GM12878 (cell line): ENCODE data around the gene NTRK3. TPM values are rescaled to one million over a fixed set of nuclear protein-coding genes. Genes with fewer than 3 reads are reported as not detected.

ENCODE experiments used
- ATAC-seq: fragments of 200-7000 bp; cut with Tn5 transposase; 3 replicates; pipeline ENCODE4 v1.9.1; 2020; ENCODE audit warnings: mild to moderate bottlenecking, moderate library complexity
- BruUV-seq: library from RNA; stranded (reverse); fragments of 400-500 nt; replicated peaks from 2 replicates; lab custom pipeline; 2021; lab: Mats Ljungman, UMichigan
- CTCF ChIA-PET: fragments of 300-600 bp; sonication (Branson Sonifier 250); formaldehyde crosslinking; extraction: SDS; loops from one replicate; lab custom pipeline; 2021; ENCODE audit warnings: inconsistent platforms; lab: Yijun Ruan, JAX
- POLR2A ChIA-PET: fragments of 350-600 bp; formaldehyde crosslinking; extraction: SDS; loops from one replicate; lab custom pipeline; 2021; ENCODE audit warnings: inconsistent platforms; lab: Charles Lee
- RAD21 ChIA-PET: fragments of 300-600 bp; sonication (Branson Sonifier 250); formaldehyde crosslinking; loops from one replicate; lab custom pipeline; 2023; ENCODE audit warnings: antibody characterized with exemption; ENCODE audit not compliant: unreplicated experiment; lab: Charles Lee
- SMC1A ChIA-PET: fragments of 300-600 bp; sonication (Branson Sonifier 250); formaldehyde crosslinking; loops from one replicate; lab custom pipeline; 2023; ENCODE audit not compliant: unreplicated experiment, uncharacterized antibody; lab: Charles Lee
- DNase-seq: peaks from one replicate; pipeline ENCODE4 v3.0.0-alpha.2; 2011; ENCODE audit warnings: low read depth, low spot score
- FAIRE-seq: peaks from 3 replicates; lab custom pipeline; 2011; peaks lifted over from hg19 to GRCh38; lab: Jason Lieb, UNC
- H2AFZ ChIP-seq: 2 replicates; pipeline ENCODE4 v1.6.0; 2011; ENCODE audit warnings: low read depth, low read length, control low read depth; ENCODE audit not compliant: control insufficient read depth
- H3K27ac ChIP-seq: 2 replicates; pipeline ENCODE4 v1.5.1; 2011; ENCODE audit warnings: control low read depth; ENCODE audit not compliant: control insufficient read depth, insufficient read depth
- H3K27me3 ChIP-seq, 2 experiments: replicated peaks in 1 of 2; 2 replicates each; pipeline versions ENCODE4 v1.6.0 to v1.6.1; 2011; ENCODE audit warnings: low read length in 1 of 2; ENCODE audit not compliant: control insufficient read depth in 2 of 2, insufficient read depth in 2 of 2
- H3K36me3 ChIP-seq, 2 experiments: 2 replicates each; pipeline ENCODE4 v1.5.1; 2011; ENCODE audit warnings: low read length in 1 of 2; ENCODE audit not compliant: control insufficient read depth in 2 of 2, insufficient read depth in 2 of 2
- H3K4me1 ChIP-seq: 2 replicates; pipeline ENCODE4 v1.6.1; 2011; ENCODE audit warnings: mild to moderate bottlenecking, low read length, moderate library complexity, mixed read lengths; ENCODE audit not compliant: control insufficient read depth, insufficient read depth
- H3K4me2 ChIP-seq: 2 replicates; pipeline ENCODE4 v1.6.0; 2011; ENCODE audit warnings: control low read depth; ENCODE audit not compliant: control insufficient read depth, insufficient read depth
- H3K4me3 ChIP-seq: fragments of 200-600 bp; sonication (generic); 2 replicates; pipeline ENCODE4 v1.5.1; 2016
- H3K79me2 ChIP-seq: 2 replicates; pipeline ENCODE4 v1.6.0; 2011; ENCODE audit warnings: low read length; ENCODE audit not compliant: control insufficient read depth, insufficient read depth
- H3K9ac ChIP-seq: 2 replicates; pipeline ENCODE4 v1.8.0; 2011; ENCODE audit warnings: low read length, control low read depth, mixed read lengths; ENCODE audit not compliant: control insufficient read depth, insufficient read depth
- H3K9me3 ChIP-seq: replicated peaks from 3 replicates; pipeline ENCODE4 v1.5.1; 2011; ENCODE audit warnings: mild to moderate bottlenecking, low read length; ENCODE audit not compliant: control insufficient read depth, insufficient read depth
- H4K20me1 ChIP-seq: 2 replicates; pipeline ENCODE4 v1.6.0; 2011; ENCODE audit not compliant: control insufficient read depth, insufficient read depth
- ETV6 ChIP-seq, 2 experiments: fragments of 450-650 bp in 1 of 2; IDR thresholded peaks in 1 of 2; conservative IDR thresholded peaks in 1 of 2; 2 replicates each; pipeline ENCODE4 v1.6.1; 2014; ENCODE audit warnings: antibody characterized with exemption in 1 of 2, borderline replicate concordance in 1 of 2, low read depth in 1 of 2, mild to moderate bottlenecking in 1 of 2, moderate library complexity in 1 of 2
- FOS ChIP-seq: IDR thresholded peaks from 3 replicates; pipeline ENCODE4 v1.6.1; 2011; ENCODE audit warnings: borderline replicate concordance; ENCODE audit not compliant: insufficient read length; ENCODE audit errors: extremely low read depth
- MXI1 ChIP-seq: fragments of 150-350 bp; IDR thresholded peaks from 2 replicates; pipeline ENCODE4 v1.6.1; 2011; ENCODE audit warnings: low read depth, mild to moderate bottlenecking, inconsistent platforms, low read length, improper control_type of control experiment
- RAD21 ChIP-seq: IDR thresholded peaks from 2 replicates; pipeline ENCODE4 v1.6.1; 2011; ENCODE audit warnings: mild to moderate bottlenecking, low read depth, low read length, moderate library complexity; ENCODE audit not compliant: insufficient read depth
- ZBED1 ChIP-seq: IDR thresholded peaks from 2 replicates; pipeline ENCODE4 v1.6.1; 2016; ENCODE audit warnings: borderline replicate concordance
- WGBS: methylation state at CpG from one replicate; pipeline ENCODE4 v1.1.6; 2016; ENCODE audit warnings: low lambda C conversion rate; ENCODE audit not compliant: insufficient replicate concordance, insufficient coverage; ENCODE audit errors: missing lambda C conversion rate; 5-methylcytosine and 5-hydroxymethylcytosine counted together
- in situ Hi-C: fragments of 300-500 bp; cut with MboI; formaldehyde crosslinking; loops from 9 replicates; pipeline ENCODE4 v1.14.3; 2018; ENCODE audit warnings: mixed read lengths
- intact Hi-C: fragments of 100-400 bp; cut with micrococcal nuclease; formaldehyde crosslinking; loops from one replicate; pipeline ENCODE4 v1.14.2; 2022; ENCODE audit not compliant: unreplicated experiment
- polyA plus RNA-seq, 11 experiments: library from polyadenylated mRNA; depleted of rRNA in 4 of 11; unstranded in 6 of 11; stranded (reverse) in 5 of 11; fragments of >200 nt; fragmentation: Nextera tagmentation in 4 of 11; fragmentation: Illumina TruSeq in 1 of 11; extraction: Ambion mirVana in 4 of 11; extraction: Trizol in 1 of 11; gene quantifications; 1 replicate in 1 of 11; 2 replicates in 10 of 11; pipeline versions ENCODE4 v1.2.1 to v1.2.3, GENCODE V29; 2011 to 2016; ENCODE audit warnings: inconsistent platforms in 2 of 11, missing spikeins in 2 of 11, low read depth in 1 of 11
- total RNA-seq, 4 experiments: library from RNA; depleted of rRNA in 3 of 4; stranded (reverse); fragments of >200 nt in 3 of 4; fragmentation: Illumina TruSeq in 1 of 4; extraction: Trizol in 1 of 4; gene quantifications; 2 replicates each; pipeline versions ENCODE4 v1.2.1 to v1.2.3, GENCODE V29; 2013 to 2021
- TF ChIP-seq, protein P1 (sequence below): fragments of 450-650 bp; IDR thresholded peaks from 2 replicates; pipeline ENCODE4 v1.6.1; 2017; ENCODE audit warnings: mild to moderate bottlenecking, moderate library complexity

The NTRK3 gene
- total and polyA plus RNA-seq, 10 of the 15 experiments (the other 5 are each of a cell fraction or from before 2014, with no cell fraction given) = not detected

DNA sequence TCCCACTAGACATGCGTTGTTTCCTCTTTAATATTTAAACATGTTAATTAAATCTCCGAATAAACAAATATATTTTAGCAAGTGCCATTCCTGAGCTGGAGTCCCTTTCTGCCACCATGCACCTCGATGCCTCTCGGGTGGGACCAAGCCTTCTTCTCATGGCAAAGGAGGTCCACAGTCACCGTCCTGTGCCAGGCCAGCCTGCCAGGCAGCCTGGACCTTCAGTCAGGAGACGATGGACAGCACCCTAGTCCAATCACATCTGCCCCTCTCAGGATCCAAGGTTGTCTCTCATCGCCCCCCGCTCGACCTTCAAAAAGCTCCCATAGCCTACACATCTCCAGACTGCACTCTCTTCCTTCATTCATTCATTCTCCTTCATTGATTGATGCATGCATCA is 22.6 kb downstream of the NTRK3 start (continued):
- TF ChIP-seq, protein P1, sequence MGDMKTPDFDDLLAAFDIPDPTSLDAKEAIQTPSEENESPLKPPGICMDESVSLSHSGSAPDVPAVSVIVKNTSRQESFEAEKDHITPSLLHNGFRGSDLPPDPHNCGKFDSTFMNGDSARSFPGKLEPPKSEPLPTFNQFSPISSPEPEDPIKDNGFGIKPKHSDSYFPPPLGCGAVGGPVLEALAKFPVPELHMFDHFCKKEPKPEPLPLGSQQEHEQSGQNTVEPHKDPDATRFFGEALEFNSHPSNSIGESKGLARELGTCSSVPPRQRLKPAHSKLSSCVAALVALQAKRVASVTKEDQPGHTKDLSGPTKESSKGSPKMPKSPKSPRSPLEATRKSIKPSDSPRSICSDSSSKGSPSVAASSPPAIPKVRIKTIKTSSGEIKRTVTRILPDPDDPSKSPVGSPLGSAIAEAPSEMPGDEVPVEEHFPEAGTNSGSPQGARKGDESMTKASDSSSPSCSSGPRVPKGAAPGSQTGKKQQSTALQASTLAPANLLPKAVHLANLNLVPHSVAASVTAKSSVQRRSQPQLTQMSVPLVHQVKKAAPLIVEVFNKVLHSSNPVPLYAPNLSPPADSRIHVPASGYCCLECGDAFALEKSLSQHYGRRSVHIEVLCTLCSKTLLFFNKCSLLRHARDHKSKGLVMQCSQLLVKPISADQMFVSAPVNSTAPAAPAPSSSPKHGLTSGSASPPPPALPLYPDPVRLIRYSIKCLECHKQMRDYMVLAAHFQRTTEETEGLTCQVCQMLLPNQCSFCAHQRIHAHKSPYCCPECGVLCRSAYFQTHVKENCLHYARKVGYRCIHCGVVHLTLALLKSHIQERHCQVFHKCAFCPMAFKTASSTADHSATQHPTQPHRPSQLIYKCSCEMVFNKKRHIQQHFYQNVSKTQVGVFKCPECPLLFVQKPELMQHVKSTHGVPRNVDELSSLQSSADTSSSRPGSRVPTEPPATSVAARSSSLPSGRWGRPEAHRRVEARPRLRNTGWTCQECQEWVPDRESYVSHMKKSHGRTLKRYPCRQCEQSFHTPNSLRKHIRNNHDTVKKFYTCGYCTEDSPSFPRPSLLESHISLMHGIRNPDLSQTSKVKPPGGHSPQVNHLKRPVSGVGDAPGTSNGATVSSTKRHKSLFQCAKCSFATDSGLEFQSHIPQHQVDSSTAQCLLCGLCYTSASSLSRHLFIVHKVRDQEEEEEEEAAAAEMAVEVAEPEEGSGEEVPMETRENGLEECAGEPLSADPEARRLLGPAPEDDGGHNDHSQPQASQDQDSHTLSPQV = no peak
- TF ChIP-seq FOS (no peak), ETV6 (conservative IDR thresholded peaks at IDR 0.05 in 1 of 2, IDR thresholded peaks at IDR 0.05 in 1 of 2; ENCODE audit: borderline replicate concordance in 1 of 2, low read depth in 1 of 2) (no peak), MXI1 (no peak)
- TF ChIP-seq, all 136 proteins: peak for 0

DNA sequence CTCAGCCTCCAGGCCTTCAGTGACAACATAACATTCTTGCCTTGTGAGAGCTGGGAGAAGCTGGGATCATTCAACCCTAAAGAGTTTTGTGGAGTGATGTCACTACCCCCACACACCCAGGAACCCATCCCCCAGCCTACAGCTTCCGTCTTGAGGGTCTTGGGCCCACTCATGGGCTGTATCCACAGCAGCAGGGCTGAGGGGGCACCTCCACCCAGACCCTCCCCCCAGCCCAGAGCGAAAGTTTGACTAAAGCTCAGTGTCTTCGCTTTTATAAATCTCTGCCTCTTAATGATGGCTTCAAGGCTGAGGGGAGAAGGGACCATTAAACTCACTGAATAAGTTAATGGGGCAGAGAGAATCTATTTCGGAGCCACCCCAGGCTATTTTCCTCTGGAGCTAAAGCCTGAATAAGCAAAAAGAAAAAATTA is 23.8 kb downstream of the NTRK3 start:
- Histone ChIP-seq H3K36me3 (no peaks in the 10 kb centered on the region), H4K20me1 (no peaks in the 10 kb centered on the region), H3K9ac (no peak overlapping the region), H3K4me2 (no peak overlapping the region), H3K9me3 (no peaks in the 10 kb centered on the region), H3K27me3 (no peaks in the 10 kb centered on the region; a peak in 1 of 4 replicates), H2AFZ (no peak overlapping the region), H3K27ac (no peak overlapping the region), H3K4me3 (no peak overlapping the region), H3K79me2 (no peaks in the 10 kb centered on the region), H3K4me1 (no peaks in the 10 kb centered on the region)
- RAD21 ChIA-PET = no interaction called here
- SMC1A ChIA-PET = no interaction called here
- no TSS peak for BruUV-seq
- no peak for DNase-seq
- POLR2A ChIA-PET = no interaction called here
- WGBS = 8% methylated on average over 4 of the region's 4 CpGs
- FAIRE-seq = no peak
- in situ Hi-C loops (no loop called here), intact Hi-C loops (no loop called here)
- no peak for TF ChIP-seq ZBED1
- no peak for TF ChIP-seq RAD21
- TF ChIP-seq MXI1 = no peak
- CTCF ChIA-PET = no interaction called here
- no peak for ATAC-seq
